Liver (tissue), 9 donors: ENCODE data around the gene SP140. TPM values are rescaled to one million over a fixed set of nuclear protein-coding genes. Genes with fewer than 3 reads are reported as not detected.
A peak's percentile ranks its signal among the peaks of the same experiment; 100 is the strongest.
"Not testable (repeated sequence)": the region's sequence is repeated elsewhere in the genome, so short reads cannot be mapped to it uniquely, and the experiment has no call there.

Experiments
- DNase-seq: peaks from one replicate; pipeline ENCODE4 v3.0.0-alpha.2; 2017; ENCODE audit warnings: low spot score
- H3K27ac ChIP-seq, 2 donors: one replicate each; pipeline ENCODE4 v1.7.0; 2013; ENCODE audit warnings: inconsistent platforms in 2 of 2, low read length in 2 of 2, control low read depth in 1 of 2, low read depth in 1 of 2, mild to moderate bottlenecking in 1 of 2
- H3K27me3 ChIP-seq, 4 donors: one replicate each; pipeline versions ENCODE4 v1.6.1 to v1.7.0; 2013; ENCODE audit warnings: low read length in 3 of 4, inconsistent platforms in 1 of 4, mild to moderate bottlenecking in 1 of 4, moderate library complexity in 1 of 4; ENCODE audit not compliant: control insufficient read depth in 4 of 4, insufficient read depth in 4 of 4
- H3K36me3 ChIP-seq, 4 donors: one replicate each; pipeline versions ENCODE4 v1.6.1 to v1.7.0; 2013; ENCODE audit warnings: low read length in 3 of 4, mild to moderate bottlenecking in 3 of 4, low read depth in 1 of 4, moderate library complexity in 1 of 4; ENCODE audit not compliant: control insufficient read depth in 4 of 4, insufficient read depth in 3 of 4
- H3K4me1 ChIP-seq, 4 donors: one replicate each; pipeline versions ENCODE4 v1.6.1 to v1.7.0; 2013; ENCODE audit warnings: low read length in 3 of 4, mild to moderate bottlenecking in 3 of 4, moderate library complexity in 1 of 4; ENCODE audit not compliant: control insufficient read depth in 4 of 4, insufficient read depth in 4 of 4
- H3K4me3 ChIP-seq, 3 donors: one replicate each; pipeline versions ENCODE4 v1.6.1 to v1.7.0; 2013; ENCODE audit warnings: low read length in 3 of 3, control low read depth in 1 of 3, low read depth in 1 of 3, mild to moderate bottlenecking in 1 of 3
- H3K9ac ChIP-seq, 2 donors: one replicate each; pipeline ENCODE4 v1.7.0; 2013; ENCODE audit warnings: low read length in 2 of 2, mild to moderate bottlenecking in 2 of 2, moderate library complexity in 2 of 2, control low read depth in 1 of 2, low read depth in 1 of 2
- H3K9me3 ChIP-seq, 4 donors: one replicate each; pipeline versions ENCODE4 v1.6.1 to v1.7.0; 2013; ENCODE audit warnings: low read length in 3 of 4; ENCODE audit not compliant: control insufficient read depth in 4 of 4
- ATF3 ChIP-seq: IDR thresholded peaks from 2 replicates; pipeline ENCODE4 v1.6.1; 2016; ENCODE audit warnings: antibody characterized with exemption
- CTCF ChIP-seq: fragments of 150-350 bp; IDR thresholded peaks from 2 replicates; pipeline ENCODE4 v1.5.1; 2017; ENCODE audit warnings: improper control_type of control experiment, low read depth, low read length; ENCODE audit not compliant: missing input control
- EGR1 ChIP-seq, 2 donors: IDR thresholded peaks; 2 replicates each; pipeline ENCODE4 v1.6.1; 2016 to 2018; ENCODE audit warnings: antibody characterized with exemption in 2 of 2, low read depth in 2 of 2
- FOXA1 ChIP-seq: IDR thresholded peaks from 2 replicates; pipeline ENCODE4 v1.6.1; 2016; ENCODE audit warnings: antibody characterized with exemption
- FOXA2 ChIP-seq: IDR thresholded peaks from 2 replicates; pipeline ENCODE4 v1.6.1; 2016; ENCODE audit warnings: antibody characterized with exemption
- GABPA ChIP-seq, 2 donors: IDR thresholded peaks in 1 of 2; conservative IDR thresholded peaks in 1 of 2; 2 replicates each; pipeline ENCODE4 v1.6.1; 2016; ENCODE audit warnings: antibody characterized with exemption in 2 of 2, mild to moderate bottlenecking in 1 of 2, moderate library complexity in 1 of 2
- HNF4A ChIP-seq, 2 donors: conservative IDR thresholded peaks; 2 replicates each; pipeline ENCODE4 v1.6.1; 2016; ENCODE audit warnings: antibody characterized with exemption in 2 of 2, mild to moderate bottlenecking in 2 of 2
- HNF4G ChIP-seq: IDR thresholded peaks from 2 replicates; pipeline ENCODE4 v1.6.1; 2016; ENCODE audit warnings: antibody characterized with exemption
- JUND ChIP-seq, 2 donors: IDR thresholded peaks; 2 replicates each; pipeline ENCODE4 v1.6.1; 2016; ENCODE audit warnings: antibody characterized with exemption in 2 of 2
- MAX ChIP-seq: IDR thresholded peaks from 2 replicates; pipeline ENCODE4 v1.6.1; 2016; ENCODE audit warnings: antibody characterized with exemption
- NR2F2 ChIP-seq: IDR thresholded peaks from 2 replicates; pipeline ENCODE4 v1.6.1; 2016; ENCODE audit warnings: antibody characterized with exemption
- RAD21 ChIP-seq, 2 donors: IDR thresholded peaks; 2 replicates each; pipeline ENCODE4 v1.6.1; 2016; ENCODE audit warnings: antibody characterized with exemption in 2 of 2, mild to moderate bottlenecking in 2 of 2
- REST ChIP-seq: IDR thresholded peaks from 2 replicates; pipeline ENCODE4 v1.6.1; 2016; ENCODE audit warnings: antibody characterized with exemption, mild to moderate bottlenecking
- RXRA ChIP-seq, 2 donors: IDR thresholded peaks; 2 replicates each; pipeline ENCODE4 v1.6.1; 2017 to 2018; ENCODE audit warnings: antibody characterized with exemption in 2 of 2, mild to moderate bottlenecking in 1 of 2
- SP1 ChIP-seq: IDR thresholded peaks from 2 replicates; pipeline ENCODE4 v1.6.1; 2018; ENCODE audit warnings: antibody characterized with exemption, mild to moderate bottlenecking
- TAF1 ChIP-seq: conservative IDR thresholded peaks from 2 replicates; pipeline ENCODE4 v1.6.1; 2016; ENCODE audit warnings: antibody characterized with exemption, mild to moderate bottlenecking
- YY1 ChIP-seq: IDR thresholded peaks from 2 replicates; pipeline ENCODE4 v1.6.1; 2016; ENCODE audit warnings: antibody characterized with exemption, mild to moderate bottlenecking
- ZBTB33 ChIP-seq: IDR thresholded peaks from 2 replicates; pipeline ENCODE4 v1.6.1; 2016; ENCODE audit warnings: antibody characterized with exemption
- WGBS: extraction: QIAGEN DNeasy Blood & Tissue Kit; methylation state at CpG from one replicate; pipeline ENCODE4 v1.1.7; 2013; 5-methylcytosine and 5-hydroxymethylcytosine counted together
- polyA plus RNA-seq, 2 donors: library from polyadenylated mRNA; stranded (reverse) in 1 of 2; unstranded in 1 of 2; fragments of 200-250 nt in 1 of 2; fragments of >200 nt in 1 of 2; fragmentation: Nextera tagmentation in 1 of 2; extraction: Ambion mirVana in 1 of 2; gene quantifications; one replicate each; pipeline versions ENCODE4 v1.2.1 to v1.2.3, GENCODE V29; 2013 to 2015
- total RNA-seq, 2 donors: library from RNA; depleted of rRNA; stranded (reverse); fragments of >200 nt; gene quantifications; one replicate each; pipeline ENCODE4 v1.2.3, GENCODE V29; 2014
- donor health status: healthy.
- donor health status: healthy.
- donor health status: healthy.
- donor health status: healthy.
- donor health status: healthy.

Gene SP140
- total and polyA plus RNA-seq, 4 donors: 0.40 to 1.8 (median 0.77) TPM

GRCh38 chr2:230289311-230289710, 63.8 kb downstream of the SP140 start:
- peak; percentile 98 for TF ChIP-seq REST
- not testable (repeated sequence) for H3K4me1 ChIP-seq, H3K27me3 ChIP-seq, H3K36me3 ChIP-seq, H3K9me3 ChIP-seq, H3K27ac ChIP-seq, H3K4me3 ChIP-seq, H3K9ac ChIP-seq, DNase-seq
- 88% methylated on average over 4 of the region's 4 CpGs for WGBS

GRCh38 chr2:230295192-230295591, 69.7 kb downstream of the SP140 start:
- WGBS: 86% methylated on average over 6 of the region's 6 CpGs

More at GRCh38 chr2:230295192-230295591, 69.7 kb downstream of the SP140 start:
- Histone ChIP-seq H3K36me3 (no peaks in the 10 kb centered on the region), H3K9ac (no peak overlapping the region), H3K27ac (no peak overlapping the region), H3K4me1 (no peaks in the 10 kb centered on the region), H3K9me3 (peaks cover 0 to 1% (median 0%) of the 10 kb centered on the region in 4 donors), H3K27me3 (no peaks in the 10 kb centered on the region), H3K4me3 (no peak overlapping the region)
- no peak for TF ChIP-seq TAF1
- TF ChIP-seq YY1: no peak
- TF ChIP-seq REST: no peak
- TF ChIP-seq NR2F2: no peak
- TF ChIP-seq FOXA2: no peak
- TF ChIP-seq GABPA (IDR thresholded peaks at IDR 0.05 in 1 of 2, conservative IDR thresholded peaks at IDR 0.05 in 1 of 2): no peak
- TF ChIP-seq RXRA (IDR thresholded peaks at IDR 0.05): no peak
- TF ChIP-seq RAD21 (IDR thresholded peaks at IDR 0.05): no peak
- TF ChIP-seq FOXA1: no peak
- TF ChIP-seq MAX: no peak
- TF ChIP-seq EGR1 (IDR thresholded peaks at IDR 0.05; ENCODE audit: low read depth in 2 of 2): no peak
- TF ChIP-seq JUND (IDR thresholded peaks at IDR 0.05): no peak
- no peak for TF ChIP-seq ATF3
- no peak for TF ChIP-seq CTCF
- no peak for TF ChIP-seq HNF4A (conservative IDR thresholded peaks at IDR 0.05)
- no peak for TF ChIP-seq HNF4G
- no peak for TF ChIP-seq ZBTB33
- TF ChIP-seq SP1: no peak
- DNase-seq: no peak
